ENCODE results near the gene LRRC45. TPM values are rescaled to one million over a fixed set of nuclear protein-coding genes. Genes with fewer than 3 reads are reported as not detected.
A peak's percentile ranks its signal among the peaks of the same experiment; 100 is the strongest.

The LRRC45 gene
- total RNA-seq, 1 donor from 2014 or later, result 8.2 TPM

GRCh38 chr17:82028966-82029365 lies 5.9 kb downstream of the LRRC45 start:
- Mint-ChIP-seq H3K27me3 (ENCODE audit: low read depth) (no peaks in the 10 kb centered on the region), H3K27ac (ENCODE audit: unreplicated experiment) (no peak overlapping the region), H3K4me3 (ENCODE audit: unreplicated experiment) (no peak overlapping the region)

GRCh38 chr17:82029391-82029790 lies 6.3 kb downstream of the LRRC45 start:
- no peaks in the 10 kb centered on the region for H3K27me3 Mint-ChIP-seq (ENCODE audit: low read depth)
- no peaks in the 10 kb centered on the region for H3K36me3 Mint-ChIP-seq (ENCODE audit: low read depth)
- peaks cover 11% of the 10 kb centered on the region for H3K4me1 Mint-ChIP-seq (ENCODE audit: low read depth)
- H3K9me3 Mint-ChIP-seq (ENCODE audit: low read depth), result no peaks in the 10 kb centered on the region
- no peak for TF ChIP-seq CTCF (IDR thresholded peaks at IDR 0.05)
- no peak overlapping the region for H3K27ac Mint-ChIP-seq (ENCODE audit: unreplicated experiment)
- no peak overlapping the region for H3K4me3 Mint-ChIP-seq (ENCODE audit: unreplicated experiment)
- no peak for DNase-seq (ENCODE audit: low spot score)

More at GRCh38 chr17:82028966-82029365, 5.9 kb downstream of the LRRC45 start:
- H3K4me1 Mint-ChIP-seq (ENCODE audit: low read depth), result peaks cover 14% of the 10 kb centered on the region
- H3K36me3 Mint-ChIP-seq (ENCODE audit: low read depth), result no peaks in the 10 kb centered on the region
- TF ChIP-seq CTCF (IDR thresholded peaks at IDR 0.05), result no peak
- no peaks in the 10 kb centered on the region for H3K9me3 Mint-ChIP-seq (ENCODE audit: low read depth)
- DNase-seq (ENCODE audit: low spot score), result no peak

- peaks cover 11% of the 10 kb centered on the region for H3K4me1 Mint-ChIP-seq (ENCODE audit: low read depth)
- no peaks in the 10 kb centered on the region for H3K36me3 Mint-ChIP-seq (ENCODE audit: low read depth)
- no peak for DNase-seq (ENCODE audit: low spot score)
- H3K9me3 Mint-ChIP-seq (ENCODE audit: low read depth), result no peaks in the 10 kb centered on the region
- H3K27ac Mint-ChIP-seq (ENCODE audit: unreplicated experiment), result no peak overlapping the region
- TF ChIP-seq CTCF (IDR thresholded peaks at IDR 0.05), result no peak
- H3K27me3 Mint-ChIP-seq (ENCODE audit: low read depth), result no peaks in the 10 kb centered on the region
- H3K4me3 Mint-ChIP-seq (ENCODE audit: unreplicated experiment), result no peak overlapping the region
Observed at GRCh38 chr17:82029990-82030469, 6.9 kb downstream of the LRRC45 start.

GRCh38 chr17:82030470-82031302 lies 7.6 kb downstream of the LRRC45 start:
- Mint-ChIP-seq H3K36me3 (ENCODE audit: low read depth) (no peaks in the 10 kb centered on the region), H3K27ac (ENCODE audit: unreplicated experiment) (peak overlapping the region; percentile 57)

More at GRCh38 chr17:82030470-82031302, 7.6 kb downstream of the LRRC45 start:
- no peaks in the 10 kb centered on the region for H3K27me3 Mint-ChIP-seq (ENCODE audit: low read depth)
- TF ChIP-seq CTCF (IDR thresholded peaks at IDR 0.05), result peak; percentile 93
- no peaks in the 10 kb centered on the region for H3K9me3 Mint-ChIP-seq (ENCODE audit: low read depth)
- H3K4me3 Mint-ChIP-seq (ENCODE audit: unreplicated experiment), result peak overlapping the region; percentile 76
- DNase-seq (ENCODE audit: low spot score), result no peak
- peaks cover 11% of the 10 kb centered on the region for H3K4me1 Mint-ChIP-seq (ENCODE audit: low read depth)
